Nephron (organoid): ENCODE data around the gene KCNH2.

ENCODE experiments used
- H3K27ac Mint-ChIP-seq, 3 experiments: 2 replicates each; pipeline ENCODE4 v1.8.0; 2020; ENCODE audit warnings: mixed read lengths in 3 of 3, mild to moderate bottlenecking in 2 of 3, moderate library complexity in 1 of 3
- H3K27me3 Mint-ChIP-seq: 2 replicates; pipeline ENCODE4 v1.8.0; 2021; ENCODE audit warnings: low read depth, mild to moderate bottlenecking, moderate library complexity, mixed read lengths
- H3K36me3 Mint-ChIP-seq: 2 replicates; pipeline ENCODE4 v1.8.0; 2020; ENCODE audit warnings: low read depth, mixed read lengths
- H3K4me1 Mint-ChIP-seq: 2 replicates; pipeline ENCODE4 v1.8.0; 2020; ENCODE audit warnings: mixed read lengths
- H3K4me3 Mint-ChIP-seq, 3 experiments: 2 replicates each; pipeline ENCODE4 v1.8.0; 2020; ENCODE audit warnings: mild to moderate bottlenecking in 3 of 3, mixed read lengths in 3 of 3, moderate library complexity in 2 of 3
- H3K9me3 Mint-ChIP-seq: 2 replicates; pipeline ENCODE4 v1.8.0; 2020; ENCODE audit warnings: mixed read lengths
- CTCF ChIP-seq, 3 experiments: fragments of 200-600 bp; sonication (generic); IDR thresholded peaks; one replicate each; pipeline ENCODE4 v1.5.0; 2021; ENCODE audit warnings: antibody characterized with exemption in 3 of 3; ENCODE audit not compliant: unreplicated experiment in 3 of 3

The KCNH2 gene

GRCh38 chr7:150904011-150904909, 73.9 kb downstream of the KCNH2 start:
- H3K27ac Mint-ChIP-seq = peak overlapping the region in 1 of 3 experiments; percentile 15
- H3K4me1 Mint-ChIP-seq = peaks cover 23% of the 10 kb centered on the region
- H3K9me3 Mint-ChIP-seq = no peaks in the 10 kb centered on the region
- H3K27me3 Mint-ChIP-seq = peaks cover 19% of the 10 kb centered on the region
- no peak overlapping the region for H3K4me3 Mint-ChIP-seq
- TF ChIP-seq CTCF (IDR thresholded peaks at IDR 0.05; ENCODE audit: unreplicated experiment in 3 of 3) = no peak
- H3K36me3 Mint-ChIP-seq = no peaks in the 10 kb centered on the region

- no peak for TF ChIP-seq CTCF (IDR thresholded peaks at IDR 0.05; ENCODE audit: unreplicated experiment in 3 of 3)
- peaks cover 25% of the 10 kb centered on the region for H3K4me1 Mint-ChIP-seq
- peak overlapping the region in 1 of 3 experiments; percentile 15 for H3K27ac Mint-ChIP-seq
- H3K36me3 Mint-ChIP-seq = no peaks in the 10 kb centered on the region
- no peak overlapping the region for H3K4me3 Mint-ChIP-seq
- H3K27me3 Mint-ChIP-seq = peaks cover 21% of the 10 kb centered on the region
- H3K9me3 Mint-ChIP-seq = no peaks in the 10 kb centered on the region
Measured at GRCh38 chr7:150903606-150904005, 74.5 kb downstream of the KCNH2 start.

DNA sequence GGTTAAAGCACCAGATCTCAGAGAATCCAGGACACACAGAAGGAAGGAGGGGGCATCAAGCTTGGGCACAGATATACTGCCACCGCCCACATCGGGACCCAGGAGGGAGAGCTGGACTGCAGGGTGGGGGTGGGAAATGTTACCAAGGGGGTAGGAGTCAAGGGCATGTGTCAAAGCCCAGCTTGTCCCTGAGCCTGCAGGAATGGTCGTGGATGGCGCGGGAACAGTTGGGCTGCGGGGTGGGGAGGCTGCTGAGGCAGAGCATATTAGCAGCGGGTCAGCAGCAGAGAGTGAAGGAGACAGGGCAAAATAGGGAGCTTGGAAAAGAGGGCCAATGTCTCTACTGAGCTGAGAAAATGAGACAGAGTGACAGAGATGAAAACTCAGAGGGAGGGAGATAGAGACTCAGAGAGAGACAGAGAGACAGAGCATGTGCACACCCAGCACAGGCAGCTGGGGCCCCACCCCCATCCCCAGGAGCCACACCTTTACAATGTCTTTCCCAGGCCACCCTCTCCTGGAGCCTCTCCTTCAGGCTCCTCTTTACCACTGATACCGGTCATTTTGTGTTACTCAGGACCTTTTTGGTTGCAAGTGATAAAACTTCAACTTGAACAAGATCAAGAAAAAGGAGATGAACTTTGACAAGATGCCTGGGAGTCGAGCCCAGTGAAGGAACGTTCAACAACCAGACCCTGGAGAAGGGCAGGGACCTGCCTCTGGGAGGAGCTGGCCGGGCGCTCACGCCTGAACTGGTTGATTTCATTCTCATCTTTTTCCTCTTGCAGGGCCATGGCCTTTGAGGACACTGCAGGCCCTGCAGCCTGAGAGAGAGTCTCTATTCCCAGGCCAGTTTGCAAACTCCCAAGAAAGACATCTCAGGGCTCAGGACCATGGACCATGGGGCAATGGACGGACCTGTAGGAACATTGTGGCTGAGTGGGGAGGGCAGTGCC, 75.8 kb downstream of the KCNH2 start:
- no peaks in the 10 kb centered on the region for H3K9me3 Mint-ChIP-seq
- peaks cover 29% of the 10 kb centered on the region for H3K4me1 Mint-ChIP-seq
- no peaks in the 10 kb centered on the region for H3K36me3 Mint-ChIP-seq
- H3K4me3 Mint-ChIP-seq = no peak overlapping the region
- peak overlapping the region in 2 of 3 experiments; percentile 15 to 34 for H3K27ac Mint-ChIP-seq
- H3K27me3 Mint-ChIP-seq = peaks cover 32% of the 10 kb centered on the region
- TF ChIP-seq CTCF (IDR thresholded peaks at IDR 0.05; ENCODE audit: unreplicated experiment in 3 of 3) = no peak

GRCh38 chr7:150901160-150902035, 76.7 kb downstream of the KCNH2 start:
- Mint-ChIP-seq H3K36me3 (no peaks in the 10 kb centered on the region), H3K4me3 (no peak overlapping the region), H3K9me3 (no peaks in the 10 kb centered on the region), H3K27ac (peak overlapping the region; percentile 34 to 75 (median 66)), H3K27me3 (peaks cover 41% of the 10 kb centered on the region), H3K4me1 (peaks cover 29% of the 10 kb centered on the region)
- no peak for TF ChIP-seq CTCF (IDR thresholded peaks at IDR 0.05; ENCODE audit: unreplicated experiment in 3 of 3)

DNA sequence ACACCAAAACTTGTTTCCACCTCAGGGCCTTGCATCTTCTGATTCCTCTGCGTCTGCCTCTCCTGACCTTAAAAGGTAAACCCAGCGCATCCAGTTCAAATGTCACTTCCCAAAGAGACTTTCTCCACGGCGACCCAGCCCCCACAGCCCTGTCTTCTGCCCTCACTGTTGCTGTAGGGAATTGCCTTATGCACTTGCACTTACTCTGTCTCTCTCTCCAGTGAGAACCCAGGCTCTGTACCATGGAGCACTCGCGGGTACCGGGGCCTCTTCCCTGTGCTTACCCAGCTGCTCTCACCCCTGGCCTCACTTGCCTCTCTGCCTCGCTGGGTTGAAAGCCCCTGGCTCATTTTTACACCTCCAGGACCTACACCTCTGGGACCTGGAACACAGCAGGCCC, 77.4 kb downstream of the KCNH2 start:
- no peak overlapping the region for H3K4me3 Mint-ChIP-seq
- H3K27me3 Mint-ChIP-seq = peaks cover 48% of the 10 kb centered on the region

More for the DNA sequence above, 77.4 kb downstream of the KCNH2 start:
- Mint-ChIP-seq H3K27ac (peak overlapping the region in 2 of 3 experiments; percentile 66 to 75), H3K36me3 (no peaks in the 10 kb centered on the region), H3K4me1 (peaks cover 29% of the 10 kb centered on the region), H3K9me3 (no peaks in the 10 kb centered on the region)
- TF ChIP-seq CTCF (IDR thresholded peaks at IDR 0.05; ENCODE audit: unreplicated experiment in 3 of 3) = no peak
